GM21360 (cell line): ENCODE results near the gene GLI2.

ENCODE experiments used
- ATAC-seq: cut with Tn5 transposase; IDR thresholded peaks from one replicate; pipeline ENCODE4 v1.9.1; 2021; ENCODE audit warnings: mild to moderate bottlenecking, moderate library complexity; ENCODE audit not compliant: unreplicated experiment

The GLI2 gene

GRCh38 chr2:120769076-120769786 is 33.6 kb downstream of the GLI2 start:
- no peak for ATAC-seq

- ATAC-seq: no peak
Measured at GRCh38 chr2:120769787-120770120, 34.1 kb downstream of the GLI2 start.

- ATAC-seq: no peak
Measured at GRCh38 chr2:120770176-120770575, 34.5 kb downstream of the GLI2 start.

GRCh38 chr2:120770641-120771040 is 35.0 kb downstream of the GLI2 start:
- ATAC-seq: no peak

- no peak for ATAC-seq
Measured at GRCh38 chr2:120771111-120771780, 35.6 kb downstream of the GLI2 start.

GRCh38 chr2:120771781-120772208 is 36.1 kb downstream of the GLI2 start:
- no peak for ATAC-seq

GRCh38 chr2:120772261-120772660 is 36.6 kb downstream of the GLI2 start:
- no peak for ATAC-seq

GRCh38 chr2:120773186-120773800 is 37.6 kb downstream of the GLI2 start:
- ATAC-seq: no peak

GRCh38 chr2:120774557-120775160 is 39.0 kb downstream of the GLI2 start:
- no peak for ATAC-seq

GRCh38 chr2:120775194-120775593 is 39.5 kb downstream of the GLI2 start:
- ATAC-seq: no peak

GRCh38 chr2:120775801-120776589 is 40.3 kb downstream of the GLI2 start:
- ATAC-seq: no peak

- no peak for ATAC-seq
Measured at GRCh38 chr2:120776649-120777048, 41.0 kb downstream of the GLI2 start.

- ATAC-seq: no peak
Measured at GRCh38 chr2:120777170-120777751, 41.6 kb downstream of the GLI2 start.

GRCh38 chr2:120777787-120778186 is 42.1 kb downstream of the GLI2 start:
- ATAC-seq: no peak

- ATAC-seq: no peak
Measured at GRCh38 chr2:120778244-120778643, 42.6 kb downstream of the GLI2 start.

GRCh38 chr2:120779781-120780283 is 44.2 kb downstream of the GLI2 start:
- ATAC-seq: no peak

GRCh38 chr2:120780402-120780801 is 44.7 kb downstream of the GLI2 start:
- ATAC-seq: no peak

GRCh38 chr2:120783371-120783791 is 47.7 kb downstream of the GLI2 start:
- no peak for ATAC-seq

GRCh38 chr2:120783969-120784372 is 48.3 kb downstream of the GLI2 start:
- no peak for ATAC-seq
